ENCODE data around the gene BCL7C. TPM values are rescaled to one million over a fixed set of nuclear protein-coding genes. Genes with fewer than 3 reads are reported as not detected.

Gene BCL7C
- total and polyA plus RNA-seq, 2 of the 4 experiments (the other 2 are of a cell fraction) = 32.3 to 34.9 TPM

DNA sequence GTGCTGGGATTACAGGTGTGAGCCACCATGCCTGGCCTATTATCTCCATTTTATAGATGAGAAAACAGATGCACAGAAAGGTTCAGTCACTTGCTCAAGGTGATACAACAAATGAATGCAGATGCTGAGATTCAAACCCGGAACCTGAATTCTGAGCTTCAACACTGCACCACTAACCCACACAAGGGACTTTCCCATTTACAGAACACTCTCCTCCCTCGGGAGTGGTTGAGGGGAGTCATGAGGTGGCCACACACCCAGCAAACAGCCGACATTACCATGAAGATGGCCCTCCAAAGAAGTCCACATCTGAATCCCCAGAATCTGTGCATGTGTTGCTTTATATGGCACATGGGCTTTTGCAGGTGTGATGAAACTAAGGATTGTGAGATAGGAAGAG, 9.1 kb downstream of the BCL7C start:
- Histone ChIP-seq H4K8ac (ENCODE audit: low read depth in 2 of 2, low read length in 2 of 2) (no peak overlapping the region), H2BK120ac (ENCODE audit: low read depth, low read length) (no peak overlapping the region), H3K27me3 (ENCODE audit: control insufficient read depth, insufficient read depth, low read length) (no peaks in the 10 kb centered on the region), H2BK15ac (ENCODE audit: low read depth, low read length) (no peak overlapping the region), H4K91ac (ENCODE audit: insufficient read depth, low read depth, low read length) (no peak overlapping the region), H2AK5ac (ENCODE audit: low read depth, low read length) (no peak overlapping the region), H3K9me3 (ENCODE audit: control insufficient read depth, insufficient read depth, low read length) (no peaks in the 10 kb centered on the region), H3K27ac (ENCODE audit: insufficient read depth, low read length) (no peak overlapping the region), H3K56ac (ENCODE audit: extremely low read depth, insufficient read depth, low read length) (no peak overlapping the region), H3K4ac (ENCODE audit: low read depth, low read length) (no peak overlapping the region), H3K23ac (ENCODE audit: low read depth, low read length) (no peak overlapping the region), H2BK5ac (ENCODE audit: low read depth, low read length, poor library complexity, severe bottlenecking) (no peak overlapping the region), H4K5ac (ENCODE audit: low read depth, low read length) (no peak overlapping the region), H3K79me1 (ENCODE audit: low read depth in 1 of 2, low read length in 2 of 2) (peaks cover 8 to 54% of the 10 kb centered on the region in 2 experiments), H2AK9ac (replicated peaks; ENCODE audit: low read depth, low read length, poor library complexity) (no peak overlapping the region), H3K4me1 (ENCODE audit: control insufficient read depth, insufficient read depth, low read length) (no peaks in the 10 kb centered on the region), H3K9me1 (ENCODE audit: insufficient read depth, low read length) (no peaks in the 10 kb centered on the region), H4K20me1 (ENCODE audit: insufficient read depth, low read length) (no peaks in the 10 kb centered on the region), H3K4me3 (ENCODE audit: insufficient read depth, low read depth, low read length) (no peak overlapping the region), H3K9ac (ENCODE audit: low read depth, low read length) (no peak overlapping the region), H3K36me3 (ENCODE audit: control insufficient read depth, insufficient read depth, low read length) (peaks cover 41% of the 10 kb centered on the region), H3K18ac (ENCODE audit: low read depth, low read length) (no peak overlapping the region), H2BK20ac (ENCODE audit: low read depth, low read length) (no peak overlapping the region), H3K4me2 (ENCODE audit: low read depth, low read length) (no peak overlapping the region), H2AFZ (replicated peaks; ENCODE audit: low read length, poor library complexity) (no peak overlapping the region), H3K14ac (replicated peaks; ENCODE audit: low read depth, low read length) (no peak overlapping the region)
- ChIA-PET CTCF (no interaction called here), POLR2A (ENCODE audit: unreplicated experiment) (no interaction called here)
- in situ Hi-C loops (cut with MboI; ENCODE audit: low sequenced_read_pairs) (no loop called here), intact Hi-C loops (cut with micrococcal nuclease) (no loop called here), dilution Hi-C loops (cut with HindIII; ENCODE audit: low sequenced_read_pairs, unreplicated experiment) (no loop called here)
- DNase-seq = no peak
- WGBS, 2 experiments (ENCODE audit: extremely low coverage in 2 of 2, insufficient read length in 1 of 2) = no CpG with 5 or more reads among the region's 3 CpGs
- no TSS peak for BruUV-seq (replicated peaks)
- TF ChIP-seq MXI1 (IDR thresholded peaks at IDR 0.05; ENCODE audit: borderline replicate concordance, low read depth, low read length) = no peak
- TF ChIP-seq, protein P1, sequence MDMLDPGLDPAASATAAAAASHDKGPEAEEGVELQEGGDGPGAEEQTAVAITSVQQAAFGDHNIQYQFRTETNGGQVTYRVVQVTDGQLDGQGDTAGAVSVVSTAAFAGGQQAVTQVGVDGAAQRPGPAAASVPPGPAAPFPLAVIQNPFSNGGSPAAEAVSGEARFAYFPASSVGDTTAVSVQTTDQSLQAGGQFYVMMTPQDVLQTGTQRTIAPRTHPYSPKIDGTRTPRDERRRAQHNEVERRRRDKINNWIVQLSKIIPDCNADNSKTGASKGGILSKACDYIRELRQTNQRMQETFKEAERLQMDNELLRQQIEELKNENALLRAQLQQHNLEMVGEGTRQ (IDR thresholded peaks at IDR 0.05; ENCODE audit: low read depth, low read length) = no peak
- TF ChIP-seq SMC3 (IDR thresholded peaks at IDR 0.05; ENCODE audit: low read depth, low read length) = no peak
- no peak for TF ChIP-seq FOS (IDR thresholded peaks at IDR 0.05; ENCODE audit: low read depth, low read length)
- TF ChIP-seq CHD1 (IDR thresholded peaks at IDR 0.05; ENCODE audit: low read depth, low read length) = no peak
- no peak for TF ChIP-seq MAFK (IDR thresholded peaks at IDR 0.05; ENCODE audit: low read depth, low read length)
- no peak for TF ChIP-seq MAZ (IDR thresholded peaks at IDR 0.05; ENCODE audit: borderline replicate concordance, low read depth, low read length)
- TF ChIP-seq RAD21 (IDR thresholded peaks at IDR 0.05; ENCODE audit: low read length) = no peak
- TF ChIP-seq, protein P2, sequence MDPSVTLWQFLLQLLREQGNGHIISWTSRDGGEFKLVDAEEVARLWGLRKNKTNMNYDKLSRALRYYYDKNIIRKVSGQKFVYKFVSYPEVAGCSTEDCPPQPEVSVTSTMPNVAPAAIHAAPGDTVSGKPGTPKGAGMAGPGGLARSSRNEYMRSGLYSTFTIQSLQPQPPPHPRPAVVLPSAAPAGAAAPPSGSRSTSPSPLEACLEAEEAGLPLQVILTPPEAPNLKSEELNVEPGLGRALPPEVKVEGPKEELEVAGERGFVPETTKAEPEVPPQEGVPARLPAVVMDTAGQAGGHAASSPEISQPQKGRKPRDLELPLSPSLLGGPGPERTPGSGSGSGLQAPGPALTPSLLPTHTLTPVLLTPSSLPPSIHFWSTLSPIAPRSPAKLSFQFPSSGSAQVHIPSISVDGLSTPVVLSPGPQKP (IDR thresholded peaks at IDR 0.05; ENCODE audit: borderline replicate concordance, low read depth, low read length) = no peak
- TF ChIP-seq, protein P3, sequence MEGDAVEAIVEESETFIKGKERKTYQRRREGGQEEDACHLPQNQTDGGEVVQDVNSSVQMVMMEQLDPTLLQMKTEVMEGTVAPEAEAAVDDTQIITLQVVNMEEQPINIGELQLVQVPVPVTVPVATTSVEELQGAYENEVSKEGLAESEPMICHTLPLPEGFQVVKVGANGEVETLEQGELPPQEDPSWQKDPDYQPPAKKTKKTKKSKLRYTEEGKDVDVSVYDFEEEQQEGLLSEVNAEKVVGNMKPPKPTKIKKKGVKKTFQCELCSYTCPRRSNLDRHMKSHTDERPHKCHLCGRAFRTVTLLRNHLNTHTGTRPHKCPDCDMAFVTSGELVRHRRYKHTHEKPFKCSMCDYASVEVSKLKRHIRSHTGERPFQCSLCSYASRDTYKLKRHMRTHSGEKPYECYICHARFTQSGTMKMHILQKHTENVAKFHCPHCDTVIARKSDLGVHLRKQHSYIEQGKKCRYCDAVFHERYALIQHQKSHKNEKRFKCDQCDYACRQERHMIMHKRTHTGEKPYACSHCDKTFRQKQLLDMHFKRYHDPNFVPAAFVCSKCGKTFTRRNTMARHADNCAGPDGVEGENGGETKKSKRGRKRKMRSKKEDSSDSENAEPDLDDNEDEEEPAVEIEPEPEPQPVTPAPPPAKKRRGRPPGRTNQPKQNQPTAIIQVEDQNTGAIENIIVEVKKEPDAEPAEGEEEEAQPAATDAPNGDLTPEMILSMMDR (conservative IDR thresholded peaks at IDR 0.05; ENCODE audit: low read depth, low read length) = no peak
- no peak for TF ChIP-seq NFE2L2 (IDR thresholded peaks at IDR 0.05; ENCODE audit: low read depth, low read length)
- TF ChIP-seq RCOR1 (IDR thresholded peaks at IDR 0.05; ENCODE audit: insufficient replicate concordance, low read length) = no peak
- TF ChIP-seq CEBPB (IDR thresholded peaks at IDR 0.05; ENCODE audit: low read depth, low read length) = no peak
- TF ChIP-seq BHLHE40 (IDR thresholded peaks at IDR 0.05; ENCODE audit: low read depth, low read length) = no peak
- TF ChIP-seq POLR2A (IDR thresholded peaks at IDR 0.05; ENCODE audit: low read depth, low read length) = no peak
- no peak for ATAC-seq (ENCODE audit: low read depth)
